ENCODE data around the gene PMFBP1. TPM values are rescaled to one million over a fixed set of nuclear protein-coding genes. Genes with fewer than 3 reads are reported as not detected.

Gene PMFBP1
- total RNA-seq, 2 donors from 2014 or later = 0.21 to 1.4 TPM

DNA sequence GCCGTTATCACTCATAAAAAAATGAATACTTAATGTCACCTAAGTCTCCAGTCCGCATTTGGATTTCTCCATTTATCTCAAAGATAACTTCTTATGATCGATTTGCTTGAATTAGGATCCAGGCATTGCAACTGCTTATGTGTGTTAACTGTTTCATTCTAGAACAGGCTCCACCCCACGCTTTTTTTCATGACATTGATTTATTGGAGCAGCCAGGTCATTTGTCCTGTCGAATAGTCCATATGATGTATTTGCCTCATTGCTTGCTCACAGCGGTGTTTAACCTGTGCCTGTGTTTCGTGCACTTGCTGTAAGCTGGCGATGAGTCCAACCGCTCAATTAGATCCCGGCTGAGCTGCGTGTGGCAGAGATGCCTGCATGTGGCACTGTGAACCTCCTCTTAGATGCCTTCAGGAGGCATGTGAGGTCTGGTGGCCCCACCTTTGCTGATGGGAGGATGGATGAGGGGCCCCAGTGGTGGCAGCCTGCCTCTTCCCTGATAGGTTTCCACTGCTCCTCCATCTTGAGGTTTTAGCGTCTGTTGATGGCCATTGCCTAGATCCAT, 61.9 kb downstream of the PMFBP1 start:
- peaks cover 76% of the 10 kb centered on the region for H3K36me3 ChIP-seq
- TF ChIP-seq, protein P1, sequence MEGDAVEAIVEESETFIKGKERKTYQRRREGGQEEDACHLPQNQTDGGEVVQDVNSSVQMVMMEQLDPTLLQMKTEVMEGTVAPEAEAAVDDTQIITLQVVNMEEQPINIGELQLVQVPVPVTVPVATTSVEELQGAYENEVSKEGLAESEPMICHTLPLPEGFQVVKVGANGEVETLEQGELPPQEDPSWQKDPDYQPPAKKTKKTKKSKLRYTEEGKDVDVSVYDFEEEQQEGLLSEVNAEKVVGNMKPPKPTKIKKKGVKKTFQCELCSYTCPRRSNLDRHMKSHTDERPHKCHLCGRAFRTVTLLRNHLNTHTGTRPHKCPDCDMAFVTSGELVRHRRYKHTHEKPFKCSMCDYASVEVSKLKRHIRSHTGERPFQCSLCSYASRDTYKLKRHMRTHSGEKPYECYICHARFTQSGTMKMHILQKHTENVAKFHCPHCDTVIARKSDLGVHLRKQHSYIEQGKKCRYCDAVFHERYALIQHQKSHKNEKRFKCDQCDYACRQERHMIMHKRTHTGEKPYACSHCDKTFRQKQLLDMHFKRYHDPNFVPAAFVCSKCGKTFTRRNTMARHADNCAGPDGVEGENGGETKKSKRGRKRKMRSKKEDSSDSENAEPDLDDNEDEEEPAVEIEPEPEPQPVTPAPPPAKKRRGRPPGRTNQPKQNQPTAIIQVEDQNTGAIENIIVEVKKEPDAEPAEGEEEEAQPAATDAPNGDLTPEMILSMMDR (IDR thresholded peaks at IDR 0.05) = no peak

DNA sequence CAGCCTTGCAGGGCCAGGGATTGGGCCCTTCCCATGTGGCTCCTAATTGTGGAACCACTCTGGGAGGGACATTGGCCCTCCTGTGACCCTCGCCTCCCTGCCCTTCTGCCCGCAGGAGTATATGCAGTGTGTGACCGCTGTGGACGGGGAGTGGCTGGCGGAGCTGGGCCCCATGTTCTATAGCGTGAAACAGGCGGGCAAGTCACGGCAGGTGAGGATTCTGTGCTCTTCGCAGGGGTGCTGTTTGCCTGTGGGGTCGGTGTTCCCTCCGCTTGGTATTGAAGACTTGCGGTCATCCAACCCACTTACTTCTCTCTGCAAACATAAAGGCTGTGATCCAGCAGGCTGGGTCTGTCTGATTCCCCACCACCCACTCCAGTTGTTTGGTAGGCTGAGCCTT, 62.7 kb downstream of the PMFBP1 start:
- TF ChIP-seq, protein P1 (IDR thresholded peaks at IDR 0.05) = no peak
- H3K36me3 ChIP-seq = peaks cover 84% of the 10 kb centered on the region
- ATAC-seq (ENCODE audit: insufficient number of reproducible peaks, low FRiP score, low read depth) = no peak
- no peaks in the 10 kb centered on the region for H3K9me3 ChIP-seq
- H3K4me3 ChIP-seq = no peak overlapping the region
- no peak overlapping the region for H3K27ac ChIP-seq
- no peak for DNase-seq (ENCODE audit: low spot score)
- H3K4me1 ChIP-seq (ENCODE audit: control insufficient read depth in 1 of 2, low read depth in 2 of 2) = no peaks in the 10 kb centered on the region
- H3K27me3 ChIP-seq (replicated peaks; ENCODE audit: insufficient read depth) = no peaks in the 10 kb centered on the region

More for the DNA sequence above, 61.9 kb downstream of the PMFBP1 start:
- no peaks in the 10 kb centered on the region for H3K27me3 ChIP-seq (replicated peaks; ENCODE audit: insufficient read depth)
- H3K4me3 ChIP-seq = no peak overlapping the region
- no peaks in the 10 kb centered on the region for H3K4me1 ChIP-seq (ENCODE audit: control insufficient read depth in 1 of 2, low read depth in 2 of 2)
- H3K27ac ChIP-seq = no peak overlapping the region
- no peak for DNase-seq (ENCODE audit: low spot score)
- ATAC-seq (ENCODE audit: insufficient number of reproducible peaks, low FRiP score, low read depth) = no peak
- no peaks in the 10 kb centered on the region for H3K9me3 ChIP-seq

DNA sequence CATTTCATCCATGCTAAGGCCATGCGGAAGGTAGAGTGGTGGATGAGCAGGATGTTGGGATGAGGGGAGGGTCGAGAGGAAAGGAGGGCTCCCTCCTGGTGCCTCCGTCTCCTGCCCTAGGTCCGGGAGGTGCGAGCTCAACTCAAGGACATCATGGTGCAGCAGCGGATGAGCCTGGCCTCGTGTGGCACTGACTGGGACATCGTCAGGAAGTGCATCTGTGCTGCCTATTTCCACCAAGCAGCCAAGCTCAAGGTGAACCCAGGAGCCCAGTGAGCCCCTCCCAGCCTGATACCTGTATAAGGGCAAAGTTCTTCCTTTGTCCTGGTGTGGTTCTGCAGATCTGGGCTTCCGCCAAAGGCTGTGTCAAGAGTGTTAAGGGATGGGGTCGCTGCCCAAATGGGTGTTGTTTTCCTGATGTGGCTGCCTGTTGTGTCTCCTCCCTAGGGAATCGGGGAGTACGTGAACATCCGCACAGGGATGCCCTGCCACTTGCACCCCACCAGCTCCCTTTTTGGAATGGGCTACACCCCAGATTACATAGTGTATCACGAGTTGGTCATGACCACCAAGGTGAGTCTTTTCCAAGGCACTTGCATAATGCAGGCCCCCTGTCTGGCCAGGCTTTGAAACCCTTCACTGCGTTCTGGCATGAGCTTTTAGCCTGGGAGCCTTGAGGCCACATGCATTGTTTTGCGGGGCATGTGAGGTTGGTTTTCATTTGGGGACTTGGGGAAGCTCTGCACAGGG, 63.4 kb downstream of the PMFBP1 start:
- TF ChIP-seq, protein P1 (IDR thresholded peaks at IDR 0.05) = no peak
- H3K27ac ChIP-seq = no peak overlapping the region
- no peaks in the 10 kb centered on the region for H3K4me1 ChIP-seq (ENCODE audit: control insufficient read depth in 1 of 2, low read depth in 2 of 2)
- no peaks in the 10 kb centered on the region for H3K27me3 ChIP-seq (replicated peaks; ENCODE audit: insufficient read depth)
- H3K9me3 ChIP-seq = no peaks in the 10 kb centered on the region
- DNase-seq (ENCODE audit: low spot score) (no peak), ATAC-seq (ENCODE audit: insufficient number of reproducible peaks, low FRiP score, low read depth) (no peak)
- H3K36me3 ChIP-seq = peaks cover 91% of the 10 kb centered on the region
- H3K4me3 ChIP-seq = no peak overlapping the region

DNA sequence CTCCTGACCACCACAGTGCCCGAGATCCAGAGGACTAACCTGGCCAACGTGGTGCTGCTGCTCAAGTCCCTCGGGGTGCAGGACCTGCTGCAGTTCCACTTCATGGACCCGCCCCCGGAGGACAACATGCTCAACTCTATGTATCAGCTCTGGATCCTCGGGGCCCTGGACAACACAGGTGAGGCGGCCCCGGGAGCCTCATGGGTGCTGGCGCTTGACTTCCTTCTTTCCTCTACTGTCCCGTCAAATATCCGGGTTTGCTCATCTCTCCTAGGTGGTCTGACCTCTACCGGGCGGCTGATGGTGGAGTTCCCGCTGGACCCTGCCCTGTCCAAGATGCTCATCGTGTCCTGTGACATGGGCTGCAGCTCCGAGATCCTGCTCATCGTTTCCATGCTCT, 64.6 kb downstream of the PMFBP1 start:
- no peak overlapping the region for H3K4me3 ChIP-seq
- TF ChIP-seq, protein P1 (IDR thresholded peaks at IDR 0.05) = no peak
- H3K9me3 ChIP-seq = no peaks in the 10 kb centered on the region
- DNase-seq (ENCODE audit: low spot score) (no peak), ATAC-seq (ENCODE audit: insufficient number of reproducible peaks, low FRiP score, low read depth) (no peak)
- H3K4me1 ChIP-seq (ENCODE audit: control insufficient read depth in 1 of 2, low read depth in 2 of 2) = no peaks in the 10 kb centered on the region
- H3K27me3 ChIP-seq (replicated peaks; ENCODE audit: insufficient read depth) = no peaks in the 10 kb centered on the region
- peaks cover 96% of the 10 kb centered on the region for H3K36me3 ChIP-seq
- no peak overlapping the region for H3K27ac ChIP-seq

DNA sequence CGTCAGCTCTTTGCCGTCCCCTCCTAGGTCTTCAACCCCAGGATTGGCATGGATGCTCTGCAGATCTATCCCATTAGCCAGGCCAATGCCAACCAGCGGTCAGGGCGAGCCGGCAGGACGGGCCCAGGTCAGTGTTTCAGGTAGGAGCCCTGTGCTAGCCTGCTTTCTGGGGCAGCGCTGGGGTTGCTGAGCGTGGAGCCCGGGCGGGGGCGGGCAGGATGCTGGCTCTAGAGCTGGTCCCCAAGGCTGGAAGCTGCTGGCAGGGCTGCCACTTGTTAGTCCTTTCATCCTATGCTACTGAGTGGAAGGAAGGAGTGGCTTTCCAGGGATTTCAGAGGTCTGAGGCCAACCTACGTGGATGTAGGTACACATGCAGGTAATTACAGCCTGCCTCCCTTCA, 66.0 kb downstream of the PMFBP1 start:
- ATAC-seq (ENCODE audit: insufficient number of reproducible peaks, low FRiP score, low read depth) (no peak), DNase-seq (ENCODE audit: low spot score) (no peak)
- Histone ChIP-seq H3K36me3 (peaks cover 96% of the 10 kb centered on the region), H3K27ac (no peak overlapping the region), H3K4me1 (ENCODE audit: control insufficient read depth in 1 of 2, low read depth in 2 of 2) (no peaks in the 10 kb centered on the region), H3K4me3 (no peak overlapping the region), H3K27me3 (replicated peaks; ENCODE audit: insufficient read depth) (no peaks in the 10 kb centered on the region), H3K9me3 (no peaks in the 10 kb centered on the region)
- TF ChIP-seq, protein P1 (IDR thresholded peaks at IDR 0.05) = no peak

Measured in thoracic aorta (tissue), 2 donors.